Measurements from ENCODE around the gene UBE2H. TPM values are rescaled to one million over a fixed set of nuclear protein-coding genes. Genes with fewer than 3 reads are reported as not detected.

UBE2H gene
- total and polyA plus RNA-seq, 2 of the 4 experiments (the other 2 are of a cell fraction): 34.6 to 49.4 TPM

- no peak overlapping the region for H3K18ac ChIP-seq (ENCODE audit: low read depth, low read length)
- no peak overlapping the region for H3K23ac ChIP-seq (ENCODE audit: low read depth, low read length)
- H2BK20ac ChIP-seq (ENCODE audit: low read depth, low read length): no peak overlapping the region; the same call in 1 of the 2 replicates
- H3K9ac ChIP-seq (ENCODE audit: low read depth, low read length): no peak overlapping the region
- intact Hi-C loops (cut with micrococcal nuclease): loop anchor here (10.0 kb wide), 1 partner anchor 344 kb away; no protein-coding TSS in a partner anchor
- H2BK5ac ChIP-seq (ENCODE audit: low read depth, low read length, poor library complexity, severe bottlenecking): no peak overlapping the region
- ChIA-PET CTCF (no interaction called here), POLR2A (ENCODE audit: unreplicated experiment) (no interaction called here)
- H3K79me1 ChIP-seq (ENCODE audit: low read depth in 1 of 2, low read length in 2 of 2): peaks cover 6 to 34% of the 10 kb centered on the region in 2 experiments
- peak overlapping the region; percentile 3; the same call in 1 of the 2 replicates for H3K14ac ChIP-seq (replicated peaks; ENCODE audit: low read depth, low read length)
- H3K9me1 ChIP-seq (ENCODE audit: insufficient read depth, low read length): peaks cover 26% of the 10 kb centered on the region
- H2BK120ac ChIP-seq (ENCODE audit: low read depth, low read length): peak overlapping the region; percentile 92; the same call in 1 of the 2 replicates
- peak overlapping the region in 1 of 2 experiments; percentile 62; a peak in 2 of 4 replicates for H4K8ac ChIP-seq (ENCODE audit: low read depth in 2 of 2, low read length in 2 of 2)
- H2AK9ac ChIP-seq (replicated peaks; ENCODE audit: low read depth, low read length, poor library complexity): no peak overlapping the region
- in situ Hi-C loops (cut with MboI; ENCODE audit: low sequenced_read_pairs): loop anchor here (5.0 kb wide), 1 partner anchor 183 kb away; no protein-coding TSS in a partner anchor
- H3K56ac ChIP-seq (ENCODE audit: extremely low read depth, insufficient read depth, low read length): no peak overlapping the region
- H3K4me1 ChIP-seq (ENCODE audit: control insufficient read depth, insufficient read depth, low read length): peaks cover 21% of the 10 kb centered on the region
- 100% methylated on average over 1 of the region's 12 CpGs; no CpG with 5 or more reads in 1 of the 2 experiments for WGBS, 2 experiments (ENCODE audit: extremely low coverage in 2 of 2, insufficient read length in 1 of 2)
- peak overlapping the region; percentile 54 for H2AK5ac ChIP-seq (ENCODE audit: low read depth, low read length)
- peaks cover 19% of the 10 kb centered on the region for H3K36me3 ChIP-seq (ENCODE audit: control insufficient read depth, insufficient read depth, low read length)
- no peak overlapping the region for H3K4me2 ChIP-seq (ENCODE audit: low read depth, low read length)
- H3K27me3 ChIP-seq (ENCODE audit: control insufficient read depth, insufficient read depth, low read length): no peaks in the 10 kb centered on the region
- no peak overlapping the region for H3K4me3 ChIP-seq (ENCODE audit: insufficient read depth, low read depth, low read length)
- 0 out of 3 replicates have a peak overlapping the region, but pooled peaks have one; percentile 13 for H2BK15ac ChIP-seq (ENCODE audit: low read depth, low read length)
- ATAC-seq (ENCODE audit: low read depth) (no peak), DNase-seq (no peak)
- peak overlapping the region; percentile 94; the same call in 1 of the 2 replicates for H3K4ac ChIP-seq (ENCODE audit: low read depth, low read length)
- no peak overlapping the region for H2AFZ ChIP-seq (replicated peaks; ENCODE audit: low read length, poor library complexity)
- H3K9me3 ChIP-seq (ENCODE audit: control insufficient read depth, insufficient read depth, low read length): no peaks in the 10 kb centered on the region
- dilution Hi-C loops (cut with HindIII; ENCODE audit: low sequenced_read_pairs, unreplicated experiment): no loop called here
- 0 out of 2 replicates have a peak overlapping the region, but pooled peaks have one; percentile 97 for H4K91ac ChIP-seq (ENCODE audit: insufficient read depth, low read depth, low read length)
- peak overlapping the region; percentile 14; the same call in 1 of the 2 replicates for H3K27ac ChIP-seq (ENCODE audit: insufficient read depth, low read length)
- H4K5ac ChIP-seq (ENCODE audit: low read depth, low read length): 0 out of 2 replicates have a peak overlapping the region, but pooled peaks have one; percentile 62
- BruUV-seq (replicated peaks): no TSS peak
- H4K20me1 ChIP-seq (ENCODE audit: insufficient read depth, low read length): no peaks in the 10 kb centered on the region
- TF ChIP-seq CHD1 (IDR thresholded peaks at IDR 0.05; ENCODE audit: low read depth, low read length) (no peak), MAZ (IDR thresholded peaks at IDR 0.05; ENCODE audit: borderline replicate concordance, low read depth, low read length) (no peak), MAFK (IDR thresholded peaks at IDR 0.05; ENCODE audit: low read depth, low read length) (no peak), BHLHE40 (IDR thresholded peaks at IDR 0.05; ENCODE audit: low read depth, low read length) (no peak), CTCF (conservative IDR thresholded peaks at IDR 0.05; ENCODE audit: low read depth, low read length) (no peak), ELK1 (IDR thresholded peaks at IDR 0.05; ENCODE audit: borderline replicate concordance, low read depth, low read length) (no peak), SMC3 (IDR thresholded peaks at IDR 0.05; ENCODE audit: low read depth, low read length) (no peak), RFX5 (IDR thresholded peaks at IDR 0.05; ENCODE audit: low read depth, low read length) (no peak), POLR2A (IDR thresholded peaks at IDR 0.05; ENCODE audit: low read depth, low read length) (no peak), CEBPB (IDR thresholded peaks at IDR 0.05; ENCODE audit: low read depth, low read length) (no peak), FOS (IDR thresholded peaks at IDR 0.05; ENCODE audit: low read depth, low read length) (no peak), USF2 (IDR thresholded peaks at IDR 0.05; ENCODE audit: low read depth, low read length) (no peak), MXI1 (IDR thresholded peaks at IDR 0.05; ENCODE audit: borderline replicate concordance, low read depth, low read length) (no peak), RAD21 (IDR thresholded peaks at IDR 0.05; ENCODE audit: low read length) (no peak)
Observed at GRCh38 chr7:129828989-129829736, 123.6 kb downstream of the UBE2H start.

Data from IMR-90 (cell line).